NCI-H446 (cell line): ENCODE measurements around the gene PMEPA1.

Source experiments
- DNase-seq, 2 experiments: peaks; one replicate each; lab custom pipeline; 2025; lab: John Stamatoyannopoulos, UW

PMEPA1 gene

DNA sequence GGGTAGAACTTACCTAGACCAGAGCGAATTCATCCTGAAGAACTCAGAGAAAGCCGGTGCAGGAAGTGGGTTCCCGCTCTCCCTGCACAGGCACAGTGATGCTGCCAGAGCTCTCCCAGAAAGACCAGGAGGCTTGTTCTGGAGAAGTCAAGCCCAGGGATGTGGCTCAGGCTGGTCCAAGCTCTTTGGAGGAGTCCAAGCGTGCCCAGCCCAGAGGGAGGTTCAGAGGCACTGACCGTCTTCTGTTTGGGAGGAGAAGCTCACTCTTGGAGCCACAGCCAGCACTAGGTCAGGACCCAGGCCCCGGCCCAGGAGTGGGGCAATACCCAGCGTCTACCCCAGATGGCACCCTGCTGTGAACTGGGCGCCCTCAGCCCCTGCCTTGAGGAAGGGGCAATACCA is 1.5 kb upstream of the PMEPA1 start:
- DNase-seq: no peak

DNA sequence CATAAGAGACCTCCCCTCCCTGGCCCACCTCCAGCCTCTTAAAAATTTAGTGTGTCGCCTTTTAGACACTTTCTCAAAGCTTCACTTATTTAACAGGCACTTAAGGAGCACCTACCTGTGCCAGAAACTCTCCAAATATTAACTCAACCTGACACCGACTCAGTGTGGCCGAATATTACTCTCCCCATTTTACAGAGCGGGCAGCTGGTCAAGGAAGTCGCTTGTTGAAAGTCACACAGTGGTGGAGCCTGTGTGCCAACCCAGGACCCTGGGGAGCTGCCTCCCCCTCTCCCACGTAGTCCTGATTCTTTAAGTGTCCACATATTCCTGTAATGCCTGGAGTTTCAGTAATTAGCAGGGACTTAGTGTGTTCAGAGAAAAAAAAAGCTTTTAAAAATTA is 1.0 kb upstream of the PMEPA1 start:
- no peak for DNase-seq

DNA sequence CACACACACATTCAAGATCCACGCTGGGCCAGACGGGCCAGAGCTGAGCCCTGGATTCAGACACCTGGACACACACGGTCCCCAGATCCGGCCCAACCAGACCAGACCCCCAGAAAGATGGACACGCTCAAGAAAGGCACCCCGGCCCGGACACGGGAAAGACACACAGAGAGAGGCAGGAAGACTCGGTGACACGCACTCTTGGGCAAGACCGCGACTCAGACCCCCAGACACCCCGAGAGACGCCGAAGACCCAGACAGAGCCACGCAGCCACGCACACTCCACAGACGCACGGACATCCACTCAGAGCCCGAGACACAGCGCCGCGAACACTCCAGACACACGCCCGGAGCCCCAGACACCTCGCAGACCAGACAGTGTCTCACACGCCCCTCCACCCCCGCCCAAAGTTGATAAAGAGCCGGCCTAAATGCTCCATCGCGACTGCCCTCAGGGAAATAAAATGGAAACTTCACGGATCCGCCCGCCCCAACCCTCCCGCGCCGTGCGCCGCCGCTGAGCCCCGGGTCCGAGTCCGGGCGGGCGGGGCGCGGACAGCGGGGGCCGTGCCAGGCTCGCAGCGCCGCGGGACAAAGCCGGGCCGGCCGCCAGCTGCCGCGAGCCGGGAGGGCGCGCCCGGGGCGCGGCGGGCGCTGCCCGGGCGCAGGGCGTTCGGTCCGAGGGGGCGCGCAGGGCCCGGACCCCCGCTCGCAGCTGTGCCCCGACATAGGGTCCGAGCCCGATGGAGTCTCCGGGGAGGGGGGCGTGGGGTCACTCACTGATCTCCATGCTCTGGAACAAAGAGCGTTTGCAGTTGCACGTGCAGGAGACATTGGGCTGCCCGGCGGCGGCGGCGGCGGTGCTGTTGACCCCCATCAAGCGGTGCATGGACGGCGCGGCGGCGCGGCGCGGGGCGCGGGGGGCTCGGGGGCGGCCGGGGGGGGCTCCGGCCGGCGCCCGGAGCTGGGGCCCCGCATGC is 831 bp downstream of the PMEPA1 start:
- no peak for DNase-seq

DNA sequence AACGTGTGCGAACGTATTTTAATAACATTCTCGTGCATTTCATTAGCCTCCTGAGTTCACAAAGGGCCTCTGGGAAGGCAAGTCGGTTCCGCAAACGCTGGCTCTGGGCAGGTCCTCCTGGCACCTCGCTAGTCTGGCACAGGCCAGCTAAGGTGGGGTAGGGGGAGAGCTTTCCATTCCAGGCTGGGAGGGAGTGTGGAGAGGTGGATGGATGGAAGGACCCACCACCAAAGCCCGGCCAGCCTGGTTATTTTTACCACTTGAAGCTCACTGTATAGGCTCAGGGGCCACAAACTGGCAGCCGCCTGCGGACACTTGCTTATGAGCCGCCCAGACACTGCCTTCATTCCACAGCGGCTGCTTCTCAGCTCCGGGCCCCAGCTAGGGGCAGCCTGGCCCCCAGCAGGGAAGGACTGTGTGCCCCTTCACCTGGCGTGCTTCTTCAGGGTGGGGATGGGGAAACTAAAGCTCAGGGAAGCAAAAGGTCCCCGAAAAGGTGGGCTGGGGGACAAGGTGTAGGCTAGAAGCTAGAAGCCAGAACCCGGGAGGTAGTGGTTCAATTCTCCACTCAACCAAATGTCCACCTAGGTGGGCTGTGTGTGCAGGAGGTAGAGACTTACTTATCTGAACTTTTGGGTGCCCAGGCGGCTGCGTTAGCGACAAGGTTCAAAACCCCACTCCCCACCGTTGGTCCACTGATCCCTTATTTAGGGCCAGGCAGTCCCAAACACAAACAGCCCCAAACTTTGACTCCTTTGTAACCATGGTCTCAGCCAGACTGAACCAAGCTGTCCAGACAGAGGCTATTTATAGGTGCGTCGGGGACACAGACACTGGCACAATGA is 1.7 kb downstream of the PMEPA1 start:
- no peak for DNase-seq

DNA sequence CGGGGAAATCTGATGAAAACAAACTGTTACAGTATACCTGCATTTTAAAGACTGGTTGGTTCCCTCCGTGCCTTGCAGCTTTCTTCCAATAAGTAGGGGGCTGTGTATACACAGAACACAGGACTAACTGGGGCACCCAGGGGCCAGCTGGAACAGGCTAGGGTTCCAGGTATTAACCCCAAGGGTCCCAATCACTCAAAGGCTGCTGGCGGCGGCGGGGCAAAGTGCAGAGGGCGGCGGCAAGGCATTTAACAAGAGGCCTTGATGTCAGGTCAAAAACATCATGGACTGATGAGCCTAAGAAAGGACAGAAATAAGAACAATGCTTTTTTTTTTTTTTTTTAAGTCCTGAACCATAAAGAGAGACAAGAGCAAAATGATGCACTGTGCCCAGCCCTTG is 2.5 kb downstream of the PMEPA1 start:
- no peak for DNase-seq

DNA sequence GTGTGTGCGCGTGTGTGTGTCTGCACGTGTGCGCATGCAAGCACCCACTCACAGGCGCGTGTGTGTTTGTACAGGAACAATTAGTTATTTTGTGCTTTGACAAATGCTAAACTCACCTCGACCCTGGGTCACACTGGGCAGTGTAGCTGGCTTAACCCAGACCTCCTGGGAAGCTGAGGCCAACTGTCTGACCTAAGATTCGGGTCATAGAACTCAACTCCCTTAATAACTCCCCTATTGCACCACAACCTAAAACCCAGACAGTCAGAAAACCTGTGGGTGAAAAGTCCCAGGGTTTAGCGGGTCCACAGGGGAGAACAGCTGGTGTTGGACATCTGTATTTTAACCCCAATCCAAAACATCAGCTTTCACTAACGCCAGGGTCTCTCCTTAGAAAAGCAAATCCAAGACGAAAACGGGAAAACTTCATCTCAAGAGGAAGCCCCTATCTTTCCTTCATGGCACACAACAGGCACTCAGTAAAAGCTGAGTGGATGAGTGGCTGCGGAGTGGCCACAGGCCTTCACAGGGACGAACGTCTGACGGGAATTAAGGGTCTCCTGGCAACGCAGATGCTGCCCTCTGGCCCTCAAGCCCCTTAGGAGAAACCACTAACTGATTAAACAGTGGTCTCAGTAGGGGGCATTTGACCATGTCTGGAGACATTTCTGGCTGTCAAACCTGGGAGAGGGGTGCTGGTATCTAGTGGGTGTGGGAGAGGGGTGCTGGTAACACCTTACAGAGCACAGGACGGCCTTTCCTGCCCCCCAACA is 4.5 kb downstream of the PMEPA1 start:
- no peak for DNase-seq

DNA sequence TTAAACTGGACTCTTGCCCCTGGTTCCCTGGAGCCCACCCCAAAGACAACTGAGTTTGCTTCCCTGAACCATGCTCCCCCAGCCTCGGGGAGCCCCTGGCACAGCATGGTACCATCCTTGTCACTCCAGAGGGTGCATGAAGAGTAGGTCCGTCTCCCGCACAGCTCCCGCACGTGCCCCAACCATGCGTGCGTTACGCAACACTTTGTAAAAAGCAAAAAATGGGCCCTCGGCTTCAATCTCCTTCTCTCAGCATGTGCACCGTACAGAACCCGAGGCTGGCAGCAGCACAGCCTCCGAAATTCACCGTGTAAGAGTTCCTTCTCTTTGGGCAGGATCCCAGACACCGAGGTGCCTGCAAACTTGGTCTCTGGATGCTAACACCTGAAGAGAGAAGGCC is 5.6 kb downstream of the PMEPA1 start:
- DNase-seq: no peak

DNA sequence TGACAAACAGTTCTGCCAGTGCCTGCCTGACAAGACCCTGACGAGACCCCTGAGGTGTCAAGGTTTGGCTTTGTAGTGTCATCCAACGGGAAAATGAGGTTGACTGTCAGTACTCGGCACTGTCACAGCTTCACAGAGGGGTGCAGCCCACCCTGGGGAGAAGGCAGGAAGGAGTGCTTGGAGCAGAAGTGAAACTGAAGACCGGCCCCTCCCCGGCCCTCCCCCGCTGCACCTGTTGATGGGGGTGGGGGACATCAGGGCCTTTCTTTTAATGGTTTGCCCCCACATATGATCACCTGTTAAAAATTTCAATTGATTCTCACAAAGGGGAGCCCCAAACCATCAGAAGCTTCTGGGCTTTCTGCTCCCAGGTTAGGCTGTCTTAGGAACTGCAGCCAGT is 6.8 kb downstream of the PMEPA1 start:
- no peak for DNase-seq

DNA sequence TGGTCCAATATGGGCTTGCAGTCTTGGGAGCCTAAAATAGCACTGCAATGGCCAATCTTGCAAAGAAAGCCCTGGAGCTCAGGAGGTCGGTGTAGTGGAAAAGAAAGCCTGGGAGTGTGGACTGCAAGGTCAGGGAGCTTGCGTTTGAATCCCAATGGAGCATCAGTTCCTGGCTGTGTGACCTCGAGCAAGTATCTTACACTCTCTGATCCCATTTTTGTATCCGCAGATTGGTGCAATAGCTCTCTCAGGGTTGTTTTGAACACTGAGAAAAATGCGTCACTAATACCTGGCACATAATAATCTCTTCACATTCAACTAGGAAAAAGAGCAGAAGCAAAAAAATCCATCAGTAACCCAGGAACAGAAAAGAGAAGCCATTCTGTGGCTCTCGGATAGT is 7.3 kb downstream of the PMEPA1 start:
- DNase-seq: no peak

DNA sequence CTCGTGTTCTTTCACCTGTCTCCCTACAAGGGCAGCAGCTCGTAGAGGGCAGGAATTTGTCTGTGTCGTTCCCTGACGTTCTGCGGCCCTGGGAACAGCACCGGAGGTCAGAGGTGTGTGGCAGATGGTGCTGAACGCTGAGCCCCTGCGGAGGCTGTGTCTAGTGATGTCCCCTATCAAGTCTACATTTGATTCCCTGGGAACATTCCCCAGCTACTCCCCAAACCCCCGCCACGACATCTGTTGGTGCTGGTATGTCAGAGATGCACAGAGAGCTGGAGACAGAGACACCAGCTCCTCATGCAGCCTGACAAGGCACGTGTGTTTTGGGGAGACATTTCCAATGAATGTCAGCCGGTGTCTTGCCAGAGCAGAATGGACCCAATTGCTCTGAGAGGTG is 7.7 kb downstream of the PMEPA1 start:
- no peak for DNase-seq

DNA sequence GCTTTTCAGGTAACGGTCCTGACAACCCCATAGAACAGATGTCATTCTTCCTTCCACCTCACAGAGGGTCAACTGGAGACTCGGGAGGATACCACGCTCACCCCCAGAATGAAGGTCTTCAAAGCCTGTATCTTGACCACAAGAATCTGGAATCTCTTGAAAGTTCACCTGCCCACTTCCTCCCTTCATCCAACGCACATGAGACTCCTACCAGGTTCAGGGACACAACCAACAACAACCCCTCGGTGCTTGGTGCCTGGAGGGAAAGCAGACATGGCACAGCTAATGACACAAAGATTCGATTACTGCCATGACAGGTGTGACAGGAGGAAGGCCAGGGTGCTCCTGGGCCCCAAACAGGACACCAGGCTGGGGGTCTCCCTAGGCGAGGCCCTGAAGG is 8.2 kb downstream of the PMEPA1 start:
- DNase-seq: no peak

DNA sequence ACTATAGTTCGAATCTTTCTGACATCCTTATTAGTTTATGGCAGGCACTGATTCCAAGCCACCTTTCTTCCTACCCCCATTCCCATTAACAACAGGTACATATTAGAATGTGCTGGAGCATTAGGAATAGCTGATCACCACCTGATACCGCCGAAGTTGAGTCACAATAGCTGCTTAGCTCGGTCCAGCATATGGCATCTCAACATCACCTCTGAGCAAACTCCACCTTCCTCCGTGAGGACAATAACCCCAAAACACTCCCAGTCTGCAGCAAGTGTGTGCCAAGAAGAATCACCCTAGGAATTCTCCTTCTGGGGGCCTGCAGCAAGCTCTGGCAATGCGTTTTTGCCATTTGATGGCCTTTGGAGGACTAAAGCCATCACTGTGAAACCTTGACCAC is 8.7 kb downstream of the PMEPA1 start:
- DNase-seq: no peak

DNA sequence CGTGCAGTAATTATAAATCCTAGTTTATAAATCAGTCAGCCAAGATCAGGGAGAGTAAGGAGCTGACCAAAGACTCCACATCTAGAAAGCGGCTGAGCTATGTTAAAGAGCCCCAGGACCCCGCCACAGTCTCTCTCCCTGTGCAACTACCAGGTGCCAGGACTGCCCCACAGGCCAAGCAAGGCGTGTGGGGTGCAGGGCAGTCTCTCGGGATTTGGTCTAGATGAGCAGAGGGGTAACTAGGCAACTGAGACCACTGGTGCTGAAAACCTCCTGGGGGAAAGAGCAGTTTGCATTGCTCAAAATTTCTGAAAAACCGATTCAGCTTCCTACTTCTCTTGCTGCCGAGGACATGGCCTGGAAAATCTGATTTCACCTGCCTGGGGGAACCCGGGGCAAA is 10.4 kb downstream of the PMEPA1 start:
- no peak for DNase-seq

DNA sequence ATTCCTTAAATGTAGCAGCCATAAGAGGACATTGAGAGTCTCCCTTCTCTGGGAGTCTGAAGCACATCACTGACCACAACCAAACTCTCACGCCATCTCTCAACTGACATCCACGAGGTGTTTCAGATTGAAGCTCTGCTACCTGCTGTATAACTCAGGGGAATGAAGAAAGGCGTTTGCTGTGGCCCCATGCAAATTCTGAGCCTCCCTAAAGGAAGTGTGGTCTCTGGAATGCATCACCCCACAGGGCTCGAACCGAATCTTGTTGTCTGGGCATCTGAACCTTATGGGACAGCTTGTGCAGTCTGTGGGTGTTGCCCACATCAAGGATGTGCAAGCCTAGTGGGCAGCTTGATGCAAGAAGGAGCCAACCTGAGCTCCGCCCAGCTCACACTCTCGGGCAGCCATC is 10.9 kb downstream of the PMEPA1 start:
- no peak for DNase-seq

DNA sequence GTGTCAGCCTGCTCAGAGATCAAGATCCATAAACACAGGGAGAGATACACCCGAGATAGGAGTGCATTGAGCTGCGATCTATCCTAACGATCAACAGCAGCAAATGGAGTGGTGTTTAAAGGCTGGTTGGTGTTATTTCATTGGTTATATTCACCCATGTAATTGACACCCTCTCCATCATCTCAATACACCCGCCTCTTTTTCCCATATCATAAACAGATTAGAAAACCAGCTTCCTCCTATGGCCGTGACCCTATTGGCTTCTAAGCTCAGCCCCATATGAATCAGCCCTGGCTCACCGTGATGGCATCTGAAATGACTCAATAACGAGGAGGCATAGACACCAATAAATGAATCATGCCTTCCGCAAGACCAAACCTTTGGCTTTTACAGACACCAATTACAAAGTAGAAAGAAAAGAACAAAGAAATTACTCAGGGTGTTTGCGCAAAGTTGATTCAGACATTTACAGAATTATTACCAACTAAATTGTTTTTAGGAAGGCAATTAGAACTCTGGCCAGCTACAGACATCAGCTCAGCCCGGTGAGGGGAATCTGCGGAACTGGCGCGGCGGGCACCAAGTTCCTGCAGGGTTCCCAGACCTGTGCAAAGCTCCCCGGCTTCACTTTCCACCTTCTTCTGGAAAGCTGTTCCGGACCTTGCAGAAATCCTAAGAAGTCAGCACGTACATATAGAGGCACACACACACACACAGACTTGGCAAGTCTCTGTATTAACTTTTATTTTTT is 11.5 kb downstream of the PMEPA1 start:
- no peak for DNase-seq

DNA sequence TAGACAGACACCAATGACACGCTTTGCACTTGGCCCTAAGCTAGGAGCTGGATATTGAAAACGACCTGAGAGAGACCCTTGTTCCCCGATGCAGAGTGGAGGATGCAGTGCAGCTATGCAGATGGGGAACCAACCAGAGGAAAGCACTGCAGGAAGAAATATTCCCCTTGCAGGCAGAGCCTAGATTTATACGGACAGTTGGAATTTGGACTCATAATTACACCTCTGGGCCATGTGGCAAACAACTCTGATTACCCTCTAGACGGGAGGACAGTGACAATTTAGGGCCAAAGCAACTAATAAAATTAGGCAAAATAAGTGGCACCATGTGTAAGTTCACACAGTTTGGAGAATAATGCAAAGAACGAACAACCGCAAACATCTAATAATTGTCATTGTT is 12.3 kb downstream of the PMEPA1 start:
- no peak for DNase-seq

DNA sequence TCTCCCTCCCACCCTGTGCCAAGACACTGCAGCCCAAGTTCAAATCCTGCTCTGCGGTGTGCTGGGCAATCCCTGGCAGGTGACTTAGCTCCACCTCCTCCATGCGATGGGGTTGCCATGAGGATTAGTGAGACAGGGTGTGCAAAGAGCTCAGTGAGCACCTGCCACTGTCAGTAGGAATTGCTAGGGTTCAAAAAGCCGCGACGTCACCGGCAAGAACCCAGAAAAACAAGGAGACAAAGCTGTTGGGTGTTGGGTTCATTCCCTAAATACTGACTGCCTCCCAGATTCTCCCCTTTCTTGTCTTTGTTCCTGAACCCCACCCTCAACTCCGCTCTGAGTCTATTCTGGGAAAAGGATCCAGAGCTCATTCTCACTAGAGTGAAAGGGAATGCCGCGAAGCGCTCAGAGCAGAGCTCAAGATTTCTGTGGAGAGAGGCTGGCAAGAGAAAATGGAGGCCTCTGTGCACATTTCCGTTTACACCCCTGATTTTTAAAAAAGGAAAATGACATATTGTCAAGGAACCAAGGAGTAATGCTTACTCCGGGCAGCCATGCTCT is 13.3 kb downstream of the PMEPA1 start:
- no peak for DNase-seq

DNA sequence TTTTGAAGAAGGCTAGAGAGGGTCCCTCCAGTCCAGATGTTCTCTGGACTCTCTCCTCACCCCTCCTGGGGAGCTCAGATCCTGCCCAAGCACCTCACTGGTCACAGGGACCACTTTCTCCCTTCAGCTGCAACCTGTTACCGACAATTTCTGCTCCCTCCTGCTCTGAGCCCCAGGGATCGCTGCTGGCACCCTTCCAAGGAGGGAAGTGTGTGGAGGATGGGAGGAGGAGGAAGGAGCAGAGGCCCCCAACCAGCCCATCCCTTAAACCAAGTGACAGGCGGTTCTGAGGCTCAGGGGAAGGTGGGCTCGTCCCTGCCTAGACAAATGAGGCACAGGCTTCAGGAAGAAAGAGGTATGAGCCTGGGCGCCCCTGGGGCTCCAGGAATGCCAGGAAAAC is 13.9 kb downstream of the PMEPA1 start:
- DNase-seq: no peak

DNA sequence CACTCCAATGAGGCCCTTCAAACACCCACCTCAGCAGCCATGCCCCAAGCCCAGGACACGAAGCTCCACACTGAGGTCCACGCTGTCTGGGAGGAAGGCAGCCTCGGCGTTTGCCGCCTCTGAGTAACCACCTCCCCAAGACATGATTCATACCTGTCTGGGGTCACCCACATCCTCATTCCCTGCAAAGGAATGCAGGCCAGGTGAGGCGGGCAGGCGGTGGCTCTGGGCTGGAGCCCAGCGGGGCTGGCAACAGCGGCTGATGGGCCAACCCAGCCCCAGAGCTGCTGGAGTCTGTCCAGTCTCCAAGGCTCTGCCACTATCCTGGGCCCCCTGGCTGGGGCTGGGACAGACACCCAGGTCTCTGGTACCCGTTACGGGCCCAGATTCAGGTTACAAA is 14.8 kb downstream of the PMEPA1 start:
- no peak for DNase-seq

DNA sequence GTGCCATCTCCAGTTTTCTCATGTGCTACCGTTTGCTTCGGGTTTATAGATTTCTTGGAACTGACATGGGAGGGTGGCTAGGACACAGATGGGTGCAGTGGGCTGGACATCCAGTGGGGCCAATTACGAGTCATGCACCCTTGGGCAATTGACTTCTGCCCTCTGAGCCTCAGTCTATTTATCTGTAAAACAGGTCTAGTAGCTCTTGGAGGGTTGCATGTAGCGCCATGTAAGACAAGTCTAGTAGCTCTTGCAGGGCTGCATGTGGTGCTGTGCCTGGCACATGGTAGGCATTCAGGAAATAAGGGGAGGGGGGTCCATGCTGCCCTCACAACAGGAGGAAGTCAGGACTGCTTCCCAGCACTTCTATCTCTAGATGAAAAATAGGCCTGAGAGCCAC is 15.3 kb downstream of the PMEPA1 start:
- DNase-seq: no peak

DNA sequence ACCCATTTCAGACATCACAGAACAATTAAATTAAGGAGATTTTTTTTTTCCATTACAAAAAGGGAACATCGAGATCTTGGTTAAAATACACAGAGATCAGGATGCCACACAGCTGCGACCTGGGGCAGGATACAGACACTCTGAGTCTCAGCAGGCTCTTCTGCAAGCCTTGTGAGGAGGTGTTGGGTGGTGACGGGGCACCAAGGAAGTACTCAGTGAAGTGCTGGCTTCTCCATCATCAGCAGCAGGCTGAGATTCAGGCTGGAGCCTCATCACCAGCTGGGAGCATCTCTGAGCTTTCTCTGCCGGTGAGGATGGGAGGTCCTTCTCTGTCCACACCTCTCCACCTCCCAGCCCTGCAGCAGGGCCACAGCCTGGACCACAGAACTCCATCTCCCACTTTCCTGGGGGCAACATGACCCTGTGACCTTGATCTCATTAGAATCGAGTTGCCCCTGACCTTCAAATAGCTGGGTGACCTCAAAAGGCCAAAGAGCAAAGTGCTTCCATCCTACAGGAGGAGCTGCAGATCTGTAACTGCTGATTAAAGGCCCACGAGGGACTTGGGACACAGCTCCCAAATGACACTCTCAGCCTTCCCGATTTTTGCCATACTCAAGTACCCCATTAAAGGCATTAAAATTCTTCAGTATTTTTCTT is 16.0 kb downstream of the PMEPA1 start:
- no peak for DNase-seq
